SIG-M5 treated with dmso at 0.1 percent for 504 hours (cell line): ENCODE measurements around the gene DEDD2.
A peak's percentile ranks its signal among the peaks of the same experiment; 100 is the strongest.

Experiments used
- DNase-seq: peaks from one replicate; lab custom pipeline; 2025; ENCODE audit not compliant: unreplicated experiment; lab: John Stamatoyannopoulos, UW

DEDD2 gene

GRCh38 chr19:42175952-42176648 lies 41.4 kb downstream of the DEDD2 start:
- no peak for DNase-seq

GRCh38 chr19:42174958-42175734 lies 42.3 kb downstream of the DEDD2 start:
- DNase-seq: no peak

GRCh38 chr19:42174188-42174587 lies 43.3 kb downstream of the DEDD2 start:
- DNase-seq: no peak

- DNase-seq: no peak
Measured at GRCh38 chr19:42173695-42174094, 43.8 kb downstream of the DEDD2 start.

- no peak for DNase-seq
Measured at GRCh38 chr19:42172261-42172660, 45.2 kb downstream of the DEDD2 start.

- no peak for DNase-seq
Measured at GRCh38 chr19:42170715-42171114, 46.8 kb downstream of the DEDD2 start.

GRCh38 chr19:42169486-42170413 lies 47.7 kb downstream of the DEDD2 start:
- no peak for DNase-seq

GRCh38 chr19:42168206-42168605 lies 49.3 kb downstream of the DEDD2 start:
- no peak for DNase-seq

GRCh38 chr19:42166316-42166715 lies 51.2 kb downstream of the DEDD2 start:
- no peak for DNase-seq

- no peak for DNase-seq
Measured at GRCh38 chr19:42165146-42165545, 52.3 kb downstream of the DEDD2 start.

- no peak for DNase-seq
Measured at GRCh38 chr19:42161616-42162263, 55.7 kb downstream of the DEDD2 start.

- DNase-seq: no peak
Measured at GRCh38 chr19:42159942-42160341, 57.5 kb downstream of the DEDD2 start.

GRCh38 chr19:42158926-42159325 lies 58.6 kb downstream of the DEDD2 start:
- DNase-seq: no peak

- DNase-seq: no peak
Measured at GRCh38 chr19:42156571-42156970, 60.9 kb downstream of the DEDD2 start.

GRCh38 chr19:42155796-42156195 lies 61.7 kb downstream of the DEDD2 start:
- no peak for DNase-seq

- DNase-seq: peak; percentile 31
Measured at GRCh38 chr19:42154471-42155323, 62.8 kb downstream of the DEDD2 start.

GRCh38 chr19:42153672-42154433 lies 63.6 kb downstream of the DEDD2 start:
- no peak for DNase-seq

GRCh38 chr19:42152910-42153671 lies 64.4 kb downstream of the DEDD2 start:
- no peak for DNase-seq
